Neural cell (in vitro differentiated cells): ENCODE data around the gene CACNA2D2. TPM values are rescaled to one million over a fixed set of nuclear protein-coding genes. Genes with fewer than 3 reads are reported as not detected.

Source experiments
- H2AFZ ChIP-seq: fragments of 200-600, 300-800 bp; sonication (generic), shearing (Covaris generic); 2 replicates; pipeline ENCODE4 v1.6.0; 2014; ENCODE audit warnings: low read depth, mild to moderate bottlenecking, antibody characterized with exemption, low read length, moderate library complexity
- H3F3A ChIP-seq: fragments of 200-600 bp; shearing (Covaris generic); 2 replicates; pipeline ENCODE4 v1.6.1; 2016; ENCODE audit warnings: mild to moderate bottlenecking, moderate library complexity, mixed read lengths, antibody characterized with exemption, low read length; ENCODE audit not compliant: insufficient read depth, poor library complexity, severe bottlenecking
- H3K27ac ChIP-seq: fragments of 200-600, 300-800 bp; sonication (generic), shearing (Covaris generic); 2 replicates; pipeline ENCODE4 v1.5.1; 2014; ENCODE audit warnings: mild to moderate bottlenecking, low read length, moderate library complexity
- H3K27me3 ChIP-seq: fragments of 300-800, 200-600 bp; sonication (generic), shearing (Covaris generic); 2 replicates; pipeline ENCODE4 v1.6.0; 2014; ENCODE audit warnings: mild to moderate bottlenecking, low read depth, low read length, moderate library complexity; ENCODE audit not compliant: insufficient read depth
- H3K36me3 ChIP-seq: fragments of 300-800, 200-600 bp; sonication (generic), shearing (Covaris generic); 2 replicates; pipeline ENCODE4 v1.5.1; 2014; ENCODE audit warnings: mild to moderate bottlenecking, antibody characterized with exemption, low read length, moderate library complexity; ENCODE audit not compliant: insufficient read depth
- H3K4me2 ChIP-seq: fragments of 300-800, 200-600 bp; sonication (generic), shearing (Covaris generic); 2 replicates; pipeline ENCODE4 v1.6.0; 2014; ENCODE audit warnings: mild to moderate bottlenecking, low read length
- H3K4me3 ChIP-seq: fragments of 300-800, 200-600 bp; sonication (generic), shearing (Covaris generic); 2 replicates; pipeline ENCODE4 v1.5.1; 2014; ENCODE audit warnings: mild to moderate bottlenecking, low read length, moderate library complexity
- H3K79me2 ChIP-seq: fragments of 200-600 bp; shearing (Covaris generic); replicated peaks from 2 replicates; pipeline ENCODE4 v1.6.0; 2014; ENCODE audit warnings: mild to moderate bottlenecking, low read length, moderate library complexity; ENCODE audit not compliant: insufficient read depth
- H3K9ac ChIP-seq: fragments of 300-800, 200-600 bp; sonication (generic), shearing (Covaris generic); 2 replicates; pipeline ENCODE4 v1.6.1; 2016; ENCODE audit warnings: mild to moderate bottlenecking, low read length, mixed read lengths
- H3K9me2 ChIP-seq: fragments of 200-600 bp; shearing (Covaris generic); 2 replicates; pipeline ENCODE4 v1.6.1; 2016; ENCODE audit warnings: mild to moderate bottlenecking, low read length, mixed read lengths; ENCODE audit not compliant: insufficient read depth
- H3K9me3 ChIP-seq: fragments of 200-600, 300-800 bp; sonication (generic), shearing (Covaris generic); 2 replicates; pipeline ENCODE4 v1.6.1; 2016; ENCODE audit warnings: mild to moderate bottlenecking, mixed run types, low read length, moderate library complexity, mixed read lengths
- H4K20me1 ChIP-seq: fragments of 200-600 bp; shearing (Covaris generic); 2 replicates; pipeline ENCODE4 v1.6.1; 2016; ENCODE audit warnings: mild to moderate bottlenecking, mixed run types; ENCODE audit not compliant: insufficient read depth
- CTCF ChIP-seq: fragments of 450-650 bp; IDR thresholded peaks from 2 replicates; pipeline ENCODE4 v1.5.1; 2014; ENCODE audit warnings: antibody characterized with exemption, mild to moderate bottlenecking, moderate library complexity; ENCODE audit not compliant: poor library complexity, severe bottlenecking
- EP300 ChIP-seq: fragments of 450-650 bp; conservative IDR thresholded peaks from 2 replicates; pipeline ENCODE4 v1.6.1; 2014; ENCODE audit warnings: antibody characterized with exemption, mild to moderate bottlenecking, moderate library complexity; ENCODE audit not compliant: poor library complexity, severe bottlenecking
- EZH2 ChIP-seq: fragments of 200-600, 300-800 bp; shearing (Covaris generic), sonication (generic); IDR thresholded peaks from 2 replicates; pipeline ENCODE4 v1.6.1; 2014; ENCODE audit warnings: antibody characterized with exemption, low read length, borderline replicate concordance, mild to moderate bottlenecking; ENCODE audit not compliant: insufficient read depth, poor library complexity, severe bottlenecking
- MXI1 ChIP-seq: fragments of 450-650 bp; conservative IDR thresholded peaks from 2 replicates; pipeline ENCODE4 v1.6.1; 2014; ENCODE audit warnings: antibody characterized with exemption, mild to moderate bottlenecking; ENCODE audit not compliant: poor library complexity, severe bottlenecking
- POLR2AphosphoS5 ChIP-seq: IDR thresholded peaks from 2 replicates; pipeline ENCODE4 v1.6.1; 2012
- RAD21 ChIP-seq: fragments of 450-650 bp; conservative IDR thresholded peaks from 2 replicates; pipeline ENCODE4 v1.6.1; 2014; ENCODE audit warnings: antibody characterized with exemption, mild to moderate bottlenecking, moderate library complexity
- SMC3 ChIP-seq: fragments of 450-650 bp; conservative IDR thresholded peaks from 2 replicates; pipeline ENCODE4 v1.6.1; 2014; ENCODE audit warnings: antibody characterized with exemption, mild to moderate bottlenecking, moderate library complexity; ENCODE audit not compliant: poor library complexity
- TAF1 ChIP-seq: IDR thresholded peaks from 2 replicates; pipeline ENCODE4 v1.6.1; 2012; ENCODE audit warnings: low read depth
- polyA plus RNA-seq: library from polyadenylated mRNA; depleted of rRNA; stranded (reverse); fragments of >200 nt; gene quantifications from 2 replicates; pipeline ENCODE4 v1.2.3, GENCODE V29; 2014
- TF ChIP-seq, protein P1 (sequence below): IDR thresholded peaks from 2 replicates; pipeline ENCODE4 v1.6.1; 2012; ENCODE audit warnings: borderline replicate concordance

Gene CACNA2D2
- polyA plus RNA-seq, 1 donor from 2014 or later, result 7.8 TPM

- H2AFZ ChIP-seq, result no peak overlapping the region
- no peak overlapping the region for H3K4me2 ChIP-seq
- H3K27ac ChIP-seq, result no peak overlapping the region
- H3K79me2 ChIP-seq, result peaks cover 23% of the 10 kb centered on the region
- TF ChIP-seq MXI1 (no peak), EP300 (no peak), RAD21 (no peak), POLR2AphosphoS5 (no peak), TAF1 (no peak), SMC3 (no peak), CTCF (no peak), EZH2 (no peak)
- TF ChIP-seq, protein P1, sequence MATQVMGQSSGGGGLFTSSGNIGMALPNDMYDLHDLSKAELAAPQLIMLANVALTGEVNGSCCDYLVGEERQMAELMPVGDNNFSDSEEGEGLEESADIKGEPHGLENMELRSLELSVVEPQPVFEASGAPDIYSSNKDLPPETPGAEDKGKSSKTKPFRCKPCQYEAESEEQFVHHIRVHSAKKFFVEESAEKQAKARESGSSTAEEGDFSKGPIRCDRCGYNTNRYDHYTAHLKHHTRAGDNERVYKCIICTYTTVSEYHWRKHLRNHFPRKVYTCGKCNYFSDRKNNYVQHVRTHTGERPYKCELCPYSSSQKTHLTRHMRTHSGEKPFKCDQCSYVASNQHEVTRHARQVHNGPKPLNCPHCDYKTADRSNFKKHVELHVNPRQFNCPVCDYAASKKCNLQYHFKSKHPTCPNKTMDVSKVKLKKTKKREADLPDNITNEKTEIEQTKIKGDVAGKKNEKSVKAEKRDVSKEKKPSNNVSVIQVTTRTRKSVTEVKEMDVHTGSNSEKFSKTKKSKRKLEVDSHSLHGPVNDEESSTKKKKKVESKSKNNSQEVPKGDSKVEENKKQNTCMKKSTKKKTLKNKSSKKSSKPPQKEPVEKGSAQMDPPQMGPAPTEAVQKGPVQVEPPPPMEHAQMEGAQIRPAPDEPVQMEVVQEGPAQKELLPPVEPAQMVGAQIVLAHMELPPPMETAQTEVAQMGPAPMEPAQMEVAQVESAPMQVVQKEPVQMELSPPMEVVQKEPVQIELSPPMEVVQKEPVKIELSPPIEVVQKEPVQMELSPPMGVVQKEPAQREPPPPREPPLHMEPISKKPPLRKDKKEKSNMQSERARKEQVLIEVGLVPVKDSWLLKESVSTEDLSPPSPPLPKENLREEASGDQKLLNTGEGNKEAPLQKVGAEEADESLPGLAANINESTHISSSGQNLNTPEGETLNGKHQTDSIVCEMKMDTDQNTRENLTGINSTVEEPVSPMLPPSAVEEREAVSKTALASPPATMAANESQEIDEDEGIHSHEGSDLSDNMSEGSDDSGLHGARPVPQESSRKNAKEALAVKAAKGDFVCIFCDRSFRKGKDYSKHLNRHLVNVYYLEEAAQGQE, result no peak
- no peaks in the 10 kb centered on the region for H3F3A ChIP-seq
- no peaks in the 10 kb centered on the region for H3K27me3 ChIP-seq
- H3K4me3 ChIP-seq, result peak overlapping the region; percentile 93
- H4K20me1 ChIP-seq, result no peaks in the 10 kb centered on the region
- no peaks in the 10 kb centered on the region for H3K9me3 ChIP-seq
- no peaks in the 10 kb centered on the region for H3K36me3 ChIP-seq
- no peaks in the 10 kb centered on the region for H3K9me2 ChIP-seq
- no peak overlapping the region for H3K9ac ChIP-seq
Observed at GRCh38 chr3:50317300-50317699, 186.1 kb downstream of the CACNA2D2 start.

DNA sequence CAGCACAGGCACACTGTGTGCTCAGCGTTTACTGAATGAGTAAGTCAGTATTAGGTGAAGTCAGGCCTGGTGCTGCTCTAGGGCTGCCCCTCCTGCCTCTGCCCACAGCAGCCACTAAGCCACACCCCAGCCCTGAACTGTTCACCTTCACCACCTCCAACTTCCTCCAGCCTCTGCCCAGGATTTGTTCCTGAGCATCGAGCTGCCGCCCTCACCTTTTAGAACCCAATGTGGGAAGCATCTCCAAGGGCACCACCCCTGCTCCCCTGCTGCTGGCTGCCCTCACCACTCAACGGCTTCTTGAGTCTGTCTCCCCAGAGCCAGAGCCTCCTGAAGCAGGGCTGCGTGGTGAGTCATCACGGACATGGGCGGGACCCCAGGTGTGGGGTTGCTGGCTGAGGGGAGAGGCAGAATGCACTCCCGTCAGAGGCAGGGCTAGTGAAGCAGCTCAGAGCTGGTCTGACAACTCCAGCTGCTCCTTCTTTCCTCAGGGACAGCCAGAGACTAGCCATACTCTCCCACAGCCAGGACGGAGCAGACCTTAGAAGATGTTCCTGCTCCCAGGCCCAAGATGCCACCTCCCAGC, 186.7 kb downstream of the CACNA2D2 start:
- no peak overlapping the region for H3K4me3 ChIP-seq
- no peak overlapping the region for H3K4me2 ChIP-seq
- H3K36me3 ChIP-seq, result no peaks in the 10 kb centered on the region
- H3K79me2 ChIP-seq, result peaks cover 23% of the 10 kb centered on the region
- TF ChIP-seq CTCF (no peak), RAD21 (no peak), MXI1 (no peak), TAF1 (no peak), EP300 (no peak), POLR2AphosphoS5 (no peak), EZH2 (no peak), SMC3 (no peak)
- TF ChIP-seq, protein P1, result no peak
- no peaks in the 10 kb centered on the region for H3F3A ChIP-seq
- no peak overlapping the region for H3K27ac ChIP-seq
- no peaks in the 10 kb centered on the region for H3K9me2 ChIP-seq
- no peaks in the 10 kb centered on the region for H3K9me3 ChIP-seq
- H2AFZ ChIP-seq, result no peak overlapping the region
- H4K20me1 ChIP-seq, result no peaks in the 10 kb centered on the region
- no peak overlapping the region for H3K9ac ChIP-seq
- H3K27me3 ChIP-seq, result no peaks in the 10 kb centered on the region
